A549 (cell line): ENCODE measurements around the gene KCNQ1.

ENCODE experiments used
- CEBPB ChIP-seq, 2 experiments: fragments of >200 bp in 1 of 2; sonication (Bioruptor Twin) in 1 of 2; formaldehyde crosslinking in 1 of 2; IDR thresholded peaks; 2 replicates each; pipeline ENCODE4 v1.6.1; 2012 to 2016
- POLR2A ChIP-seq: IDR thresholded peaks from 2 replicates; pipeline ENCODE4 v1.6.1; 2012; ENCODE audit warnings: mild to moderate bottlenecking, low read length
- RCOR1 ChIP-seq: fragments of 150-350 bp; IDR thresholded peaks from 2 replicates; pipeline ENCODE4 v1.6.1; 2014; ENCODE audit warnings: antibody characterized with exemption, low read length, low read depth
- TF ChIP-seq, protein P1 (sequence below): fragments of >200 bp; sonication (Bioruptor Twin); formaldehyde crosslinking; IDR thresholded peaks from 3 replicates; pipeline ENCODE4 v1.5.1; 2016
- TF ChIP-seq, protein P2 (sequence below): fragments of 250-450 bp; sonication (Bioruptor Pico); IDR thresholded peaks from 2 replicates; pipeline ENCODE4 v1.5.0; 2021; ENCODE audit warnings: mild to moderate bottlenecking, moderate library complexity, borderline replicate concordance

DNA sequence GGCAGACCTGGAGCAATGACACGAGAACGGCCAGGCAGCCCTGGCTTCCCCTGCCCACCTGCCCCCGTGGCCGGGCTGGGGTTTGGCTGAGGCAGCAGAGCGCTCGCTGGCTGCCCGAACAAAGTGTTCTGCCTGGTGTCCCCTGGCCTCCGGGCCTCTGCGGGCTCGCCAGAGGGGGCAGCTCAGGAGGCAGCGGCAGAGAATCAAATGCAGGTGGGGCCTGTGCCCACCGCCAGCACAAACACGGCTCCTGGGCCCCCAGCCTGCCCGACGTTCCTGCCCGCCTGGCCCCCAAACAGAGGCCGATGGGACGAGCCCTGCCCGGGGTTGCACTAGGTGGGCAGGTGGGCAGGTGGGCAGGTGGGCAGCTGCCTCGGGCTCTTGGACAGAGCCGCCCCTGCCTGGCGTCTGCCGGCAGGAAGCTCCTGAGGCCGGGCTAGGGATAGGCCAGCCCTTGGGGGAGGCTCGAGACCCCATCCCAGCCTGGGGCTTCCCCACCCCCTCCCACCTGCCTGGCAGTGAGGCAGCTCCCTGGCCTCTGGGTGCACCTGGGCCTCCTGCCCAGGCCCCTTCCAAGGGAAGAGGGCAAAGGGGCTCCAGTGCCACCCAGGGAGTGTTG, 394.0 kb downstream of the KCNQ1 start:
- TF ChIP-seq, protein P1, sequence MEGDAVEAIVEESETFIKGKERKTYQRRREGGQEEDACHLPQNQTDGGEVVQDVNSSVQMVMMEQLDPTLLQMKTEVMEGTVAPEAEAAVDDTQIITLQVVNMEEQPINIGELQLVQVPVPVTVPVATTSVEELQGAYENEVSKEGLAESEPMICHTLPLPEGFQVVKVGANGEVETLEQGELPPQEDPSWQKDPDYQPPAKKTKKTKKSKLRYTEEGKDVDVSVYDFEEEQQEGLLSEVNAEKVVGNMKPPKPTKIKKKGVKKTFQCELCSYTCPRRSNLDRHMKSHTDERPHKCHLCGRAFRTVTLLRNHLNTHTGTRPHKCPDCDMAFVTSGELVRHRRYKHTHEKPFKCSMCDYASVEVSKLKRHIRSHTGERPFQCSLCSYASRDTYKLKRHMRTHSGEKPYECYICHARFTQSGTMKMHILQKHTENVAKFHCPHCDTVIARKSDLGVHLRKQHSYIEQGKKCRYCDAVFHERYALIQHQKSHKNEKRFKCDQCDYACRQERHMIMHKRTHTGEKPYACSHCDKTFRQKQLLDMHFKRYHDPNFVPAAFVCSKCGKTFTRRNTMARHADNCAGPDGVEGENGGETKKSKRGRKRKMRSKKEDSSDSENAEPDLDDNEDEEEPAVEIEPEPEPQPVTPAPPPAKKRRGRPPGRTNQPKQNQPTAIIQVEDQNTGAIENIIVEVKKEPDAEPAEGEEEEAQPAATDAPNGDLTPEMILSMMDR = no peak
- TF ChIP-seq POLR2A (no peak), RCOR1 (no peak), CEBPB (IDR thresholded peaks at IDR 0.05) (no peak)
- TF ChIP-seq, protein P2, sequence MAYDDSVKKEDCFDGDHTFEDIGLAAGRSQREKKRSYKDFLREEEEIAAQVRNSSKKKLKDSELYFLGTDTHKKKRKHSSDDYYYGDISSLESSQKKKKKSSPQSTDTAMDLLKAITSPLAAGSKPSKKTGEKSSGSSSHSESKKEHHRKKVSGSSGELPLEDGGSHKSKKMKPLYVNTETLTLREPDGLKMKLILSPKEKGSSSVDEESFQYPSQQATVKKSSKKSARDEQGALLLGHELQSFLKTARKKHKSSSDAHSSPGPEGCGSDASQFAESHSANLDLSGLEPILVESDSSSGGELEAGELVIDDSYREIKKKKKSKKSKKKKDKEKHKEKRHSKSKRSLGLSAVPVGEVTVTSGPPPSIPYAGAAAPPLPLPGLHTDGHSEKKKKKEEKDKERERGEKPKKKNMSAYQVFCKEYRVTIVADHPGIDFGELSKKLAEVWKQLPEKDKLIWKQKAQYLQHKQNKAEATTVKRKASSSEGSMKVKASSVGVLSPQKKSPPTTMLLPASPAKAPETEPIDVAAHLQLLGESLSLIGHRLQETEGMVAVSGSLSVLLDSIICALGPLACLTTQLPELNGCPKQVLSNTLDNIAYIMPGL (CRISPR knock-in tag) = no peak
